ENCODE measurements around the gene GRM2. TPM values are rescaled to one million over a fixed set of nuclear protein-coding genes. Genes with fewer than 3 reads are reported as not detected.

Gene GRM2
- total RNA-seq, 4 donors from 2014 or later, result 1.9 to 7.3 (median 5.8) TPM

DNA sequence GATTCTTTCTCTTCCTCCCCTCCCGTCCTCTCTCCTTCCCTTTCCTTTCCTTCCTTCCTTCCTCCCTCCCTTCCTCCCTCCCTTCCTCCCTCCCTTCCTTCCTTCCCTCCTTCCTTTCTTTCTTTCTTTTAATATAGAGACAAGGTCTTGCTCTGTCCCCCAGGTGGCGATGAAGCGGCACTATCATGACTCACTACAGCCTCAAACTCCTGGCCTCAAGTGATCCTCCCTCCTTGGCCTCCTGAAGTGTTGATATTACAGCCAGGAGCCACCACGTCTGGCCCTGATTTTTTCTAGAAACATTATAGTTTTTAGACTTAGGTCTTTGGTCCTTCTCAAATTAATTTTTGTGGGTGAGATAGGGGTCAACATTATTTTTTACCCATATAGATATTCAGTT is 15.5 kb downstream of the GRM2 start:
- H3K27ac ChIP-seq, result no peak overlapping the region
- no peaks in the 10 kb centered on the region for H3K9me3 ChIP-seq
- H3K4me3 ChIP-seq, result no peak overlapping the region
- TF ChIP-seq POLR2A (IDR thresholded peaks at IDR 0.05) (no peak), POLR2AphosphoS5 (IDR thresholded peaks at IDR 0.05) (no peak)
- no peak for DNase-seq (ENCODE audit: low spot score in 2 of 2)
- WGBS, result 71% methylated on average over 4 of the region's 4 CpGs
- no peaks in the 10 kb centered on the region for H3K27me3 ChIP-seq
- H3K36me3 ChIP-seq, result no peaks in the 10 kb centered on the region
- no peaks in the 10 kb centered on the region for H3K4me1 ChIP-seq

DNA sequence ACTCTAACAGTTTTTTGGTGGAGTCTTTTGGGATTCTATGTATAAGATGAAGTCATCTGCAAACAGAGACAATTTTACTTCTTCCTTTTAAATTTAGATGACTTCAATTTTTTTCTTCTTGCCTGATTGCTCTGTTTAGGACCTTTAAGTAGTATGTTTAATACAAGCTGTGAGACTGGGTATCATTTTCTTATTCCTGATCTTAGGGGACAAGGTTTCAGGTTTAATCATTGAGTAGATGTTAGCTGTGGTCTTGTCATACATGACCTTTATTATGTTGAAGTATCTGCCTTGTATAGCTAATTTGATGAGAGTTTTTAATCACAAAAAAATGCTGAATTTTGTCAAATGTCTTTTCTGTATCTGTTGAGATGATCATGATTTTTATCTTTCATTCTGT is 20.6 kb downstream of the GRM2 start:
- no peaks in the 10 kb centered on the region for H3K9me3 ChIP-seq
- TF ChIP-seq POLR2A (IDR thresholded peaks at IDR 0.05) (no peak), EP300 (IDR thresholded peaks at IDR 0.05) (no peak), POLR2AphosphoS5 (IDR thresholded peaks at IDR 0.05) (no peak)
- TF ChIP-seq, protein P1, sequence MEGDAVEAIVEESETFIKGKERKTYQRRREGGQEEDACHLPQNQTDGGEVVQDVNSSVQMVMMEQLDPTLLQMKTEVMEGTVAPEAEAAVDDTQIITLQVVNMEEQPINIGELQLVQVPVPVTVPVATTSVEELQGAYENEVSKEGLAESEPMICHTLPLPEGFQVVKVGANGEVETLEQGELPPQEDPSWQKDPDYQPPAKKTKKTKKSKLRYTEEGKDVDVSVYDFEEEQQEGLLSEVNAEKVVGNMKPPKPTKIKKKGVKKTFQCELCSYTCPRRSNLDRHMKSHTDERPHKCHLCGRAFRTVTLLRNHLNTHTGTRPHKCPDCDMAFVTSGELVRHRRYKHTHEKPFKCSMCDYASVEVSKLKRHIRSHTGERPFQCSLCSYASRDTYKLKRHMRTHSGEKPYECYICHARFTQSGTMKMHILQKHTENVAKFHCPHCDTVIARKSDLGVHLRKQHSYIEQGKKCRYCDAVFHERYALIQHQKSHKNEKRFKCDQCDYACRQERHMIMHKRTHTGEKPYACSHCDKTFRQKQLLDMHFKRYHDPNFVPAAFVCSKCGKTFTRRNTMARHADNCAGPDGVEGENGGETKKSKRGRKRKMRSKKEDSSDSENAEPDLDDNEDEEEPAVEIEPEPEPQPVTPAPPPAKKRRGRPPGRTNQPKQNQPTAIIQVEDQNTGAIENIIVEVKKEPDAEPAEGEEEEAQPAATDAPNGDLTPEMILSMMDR (IDR thresholded peaks at IDR 0.05), result no peak
- H3K27me3 ChIP-seq, result no peaks in the 10 kb centered on the region
- H3K4me3 ChIP-seq, result no peak overlapping the region
- no peak overlapping the region for H3K27ac ChIP-seq
- no peaks in the 10 kb centered on the region for H3K36me3 ChIP-seq
- no peaks in the 10 kb centered on the region for H3K4me1 ChIP-seq
- no peak for DNase-seq (ENCODE audit: low spot score in 2 of 2)

DNA sequence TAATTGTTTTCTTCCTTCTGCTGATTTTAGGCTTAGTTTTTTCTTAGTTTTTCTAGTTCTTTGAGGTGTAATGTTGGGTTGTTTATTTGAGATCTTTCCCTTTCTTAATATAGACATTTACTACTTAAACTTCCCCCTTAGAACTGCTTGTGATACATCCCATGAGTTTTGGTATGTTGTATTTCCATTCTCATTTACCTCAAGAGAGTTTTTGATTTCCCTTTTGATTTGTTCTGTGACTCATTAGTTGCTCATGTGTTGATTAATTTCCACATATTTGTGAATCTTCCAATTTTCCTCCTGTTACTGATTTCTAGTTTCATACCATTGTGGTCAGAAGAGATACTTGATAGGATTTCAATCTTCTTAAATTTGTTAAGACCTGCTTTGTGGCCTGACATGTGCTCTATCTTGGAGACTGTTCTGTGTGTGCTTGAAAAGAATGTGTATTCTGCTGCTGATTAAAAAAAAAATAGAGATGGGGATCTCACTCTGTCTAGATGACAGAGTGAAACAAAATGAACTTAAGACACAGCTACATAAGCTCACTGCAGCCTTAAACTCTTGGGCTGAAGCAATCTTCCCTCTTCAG is 22.3 kb downstream of the GRM2 start:
- H3K27ac ChIP-seq, result no peak overlapping the region
- H3K9me3 ChIP-seq, result no peaks in the 10 kb centered on the region
- H3K27me3 ChIP-seq, result no peaks in the 10 kb centered on the region
- H3K36me3 ChIP-seq, result no peaks in the 10 kb centered on the region
- TF ChIP-seq POLR2A (IDR thresholded peaks at IDR 0.05) (no peak), POLR2AphosphoS5 (IDR thresholded peaks at IDR 0.05) (no peak), EP300 (IDR thresholded peaks at IDR 0.05) (no peak)
- TF ChIP-seq, protein P1 (IDR thresholded peaks at IDR 0.05), result no peak
- no peaks in the 10 kb centered on the region for H3K4me1 ChIP-seq
- no peak overlapping the region for H3K4me3 ChIP-seq
- DNase-seq (ENCODE audit: low spot score in 2 of 2), result no peak

DNA sequence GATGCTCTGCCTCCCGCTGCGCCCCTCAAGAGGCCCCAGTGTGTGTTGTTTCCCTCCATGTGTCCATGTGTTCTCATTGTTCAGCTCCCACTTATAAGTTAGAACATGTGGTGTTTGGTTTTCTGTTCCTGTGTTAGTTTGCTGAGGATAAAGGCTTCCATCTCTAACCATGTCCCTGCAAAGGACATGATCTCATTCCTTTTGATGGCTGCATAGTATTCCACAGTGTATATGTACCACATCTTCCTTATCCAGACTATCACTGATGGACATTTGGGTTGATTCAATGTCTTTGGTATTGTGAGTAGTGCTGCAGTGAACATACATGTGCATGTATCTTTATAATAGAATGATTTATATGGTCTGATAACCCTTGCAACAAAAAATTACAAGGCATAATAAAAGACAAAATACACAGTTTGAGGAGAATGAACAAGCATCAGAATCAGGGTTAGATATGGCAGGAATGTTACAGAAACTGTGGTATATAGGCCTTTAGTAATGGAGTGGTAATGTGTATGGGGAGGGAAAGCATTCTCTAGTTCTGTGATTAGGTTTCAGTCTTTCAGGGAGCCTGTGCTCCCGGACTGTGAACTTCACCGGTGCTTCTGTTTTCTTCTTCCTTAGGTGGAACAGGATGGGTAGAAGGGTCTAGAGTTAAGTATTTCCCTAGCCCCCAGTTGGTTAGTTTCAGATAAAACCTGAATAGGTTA is 27.1 kb downstream of the GRM2 start:
- Histone ChIP-seq H3K4me1 (no peaks in the 10 kb centered on the region), H3K4me3 (no peak overlapping the region), H3K27ac (no peak overlapping the region), H3K9me3 (no peaks in the 10 kb centered on the region), H3K27me3 (no peaks in the 10 kb centered on the region), H3K36me3 (no peaks in the 10 kb centered on the region)
- TF ChIP-seq, protein P1 (IDR thresholded peaks at IDR 0.05), result no peak
- TF ChIP-seq POLR2A (IDR thresholded peaks at IDR 0.05), result no peak
- TF ChIP-seq POLR2AphosphoS5 (IDR thresholded peaks at IDR 0.05), result no peak
- TF ChIP-seq EP300 (IDR thresholded peaks at IDR 0.05), result no peak
- WGBS, result 86% methylated on average over 4 of the region's 4 CpGs
- DNase-seq (ENCODE audit: low spot score in 2 of 2), result no peak

DNA sequence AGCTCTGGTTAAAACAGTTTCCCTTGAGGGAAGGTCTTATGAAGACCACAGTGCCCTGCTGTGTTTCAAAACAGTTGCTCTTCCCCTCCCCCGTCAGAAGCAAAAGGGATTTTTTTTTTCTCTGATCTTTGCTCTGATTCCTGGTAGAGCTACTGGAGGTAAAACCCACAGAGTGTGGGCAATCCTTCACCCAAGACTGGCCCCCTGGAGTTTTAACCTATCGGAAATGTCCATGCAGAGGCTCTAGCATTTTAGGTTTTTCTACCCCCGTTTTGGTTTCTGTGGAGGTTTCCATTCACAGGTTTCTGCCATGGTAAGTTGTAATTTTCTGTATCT is 27.7 kb downstream of the GRM2 start:
- 53% methylated on average over 3 of the region's 3 CpGs for WGBS

DNA sequence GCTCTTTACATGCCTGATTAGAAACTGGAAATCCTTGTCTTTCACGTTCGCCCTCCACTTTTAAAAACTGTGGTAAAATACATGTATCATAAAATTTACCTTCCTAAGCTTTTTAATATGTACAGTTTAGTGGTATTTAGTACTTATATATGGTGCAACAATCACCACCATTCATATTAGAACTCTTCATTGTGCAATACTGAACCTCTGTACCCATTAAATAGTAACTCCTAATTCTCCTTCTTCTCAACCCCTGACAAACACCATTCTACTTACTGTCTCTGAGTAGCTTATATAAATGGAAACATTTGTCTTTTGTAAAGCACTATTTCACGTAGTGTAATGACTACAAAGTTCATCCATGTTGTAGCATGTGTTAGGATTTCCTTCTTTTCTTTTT is 28.2 kb downstream of the GRM2 start:
- Histone ChIP-seq H3K36me3 (no peaks in the 10 kb centered on the region), H3K27me3 (no peaks in the 10 kb centered on the region), H3K9me3 (no peaks in the 10 kb centered on the region), H3K4me1 (no peaks in the 10 kb centered on the region), H3K27ac (no peak overlapping the region), H3K4me3 (no peak overlapping the region)
- TF ChIP-seq EP300 (IDR thresholded peaks at IDR 0.05) (no peak), POLR2A (IDR thresholded peaks at IDR 0.05) (no peak), POLR2AphosphoS5 (IDR thresholded peaks at IDR 0.05) (no peak)
- TF ChIP-seq, protein P1 (IDR thresholded peaks at IDR 0.05), result no peak
- WGBS, result 50% methylated on average over 3 of the region's 3 CpGs
- DNase-seq (ENCODE audit: low spot score in 2 of 2), result no peak

More for the DNA sequence above, 27.7 kb downstream of the GRM2 start:
- no peaks in the 10 kb centered on the region for H3K4me1 ChIP-seq
- H3K9me3 ChIP-seq, result no peaks in the 10 kb centered on the region
- H3K27ac ChIP-seq, result no peak overlapping the region
- no peak for TF ChIP-seq EP300 (IDR thresholded peaks at IDR 0.05)
- no peaks in the 10 kb centered on the region for H3K36me3 ChIP-seq
- no peaks in the 10 kb centered on the region for H3K27me3 ChIP-seq
- DNase-seq (ENCODE audit: low spot score in 2 of 2), result no peak
- H3K4me3 ChIP-seq, result no peak overlapping the region

Measured in suprapubic skin (tissue), 4 donors.